ENCODE results near the gene PCDHGB4.
"Not testable (repeated sequence)": the region's sequence is repeated elsewhere in the genome, so short reads cannot be mapped to it uniquely, and the experiment has no call there.

The PCDHGB4 gene

GRCh38 chr5:141387557-141388311, at the start of gene PCDHGB4:
Gene PCDHGB4 (plus strand): TSS chr5:141387698. CDS start chr5:141387885, 187 bp downstream.
- H3K4me3 ChIP-seq (ENCODE audit: low read depth, low read length), result peak within 1 kb of the TSS; percentile 39
- not testable (repeated sequence) for DNase-seq (ENCODE audit: low read depth)

DNA sequence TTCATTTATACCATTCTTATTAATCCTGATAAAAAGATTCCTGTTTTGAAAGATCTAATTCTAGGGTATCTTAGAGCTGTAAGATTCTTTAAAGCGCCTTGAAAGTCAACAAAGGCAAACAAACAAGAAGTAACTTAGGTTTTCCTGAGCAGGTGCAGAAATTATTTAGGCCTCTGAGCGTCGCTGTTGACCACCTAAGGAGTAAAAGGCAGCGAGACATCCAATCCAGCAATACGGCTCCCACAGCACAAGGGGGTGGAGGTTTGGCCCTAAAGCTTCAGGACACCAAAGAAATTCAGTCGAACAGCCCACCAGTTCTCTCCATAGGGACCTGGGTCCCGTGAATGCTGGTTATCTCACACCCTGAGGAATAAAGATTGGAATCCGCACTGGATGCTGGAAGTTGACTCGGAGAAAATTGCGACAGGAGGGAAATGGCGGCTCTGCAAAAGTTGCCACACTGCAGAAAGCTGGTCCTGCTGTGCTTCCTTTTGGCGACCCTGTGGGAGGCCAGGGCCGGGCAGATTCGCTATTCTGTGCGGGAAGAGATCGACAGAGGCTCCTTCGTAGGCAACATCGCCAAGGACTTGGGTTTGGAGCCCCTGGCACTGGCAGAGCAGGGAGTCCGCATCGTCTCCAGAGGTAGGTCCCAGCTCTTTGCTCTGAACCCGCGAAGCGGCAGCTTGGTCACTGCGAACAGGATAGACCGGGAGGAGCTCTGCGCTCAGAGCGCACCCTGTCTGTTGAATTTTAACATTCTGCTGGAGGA, 48.8 kb upstream of the PCDHGB4 start, which contains the start of gene PCDHGA2:
Gene PCDHGA2 (plus strand): TSS at position 223 of the 769 bp plus-strand sequence.
- DNase-seq (ENCODE audit: low read depth), result no peak
- H3K4me3 ChIP-seq (ENCODE audit: low read depth, low read length), result peak within 1 kb of the TSS; percentile 41

DNA sequence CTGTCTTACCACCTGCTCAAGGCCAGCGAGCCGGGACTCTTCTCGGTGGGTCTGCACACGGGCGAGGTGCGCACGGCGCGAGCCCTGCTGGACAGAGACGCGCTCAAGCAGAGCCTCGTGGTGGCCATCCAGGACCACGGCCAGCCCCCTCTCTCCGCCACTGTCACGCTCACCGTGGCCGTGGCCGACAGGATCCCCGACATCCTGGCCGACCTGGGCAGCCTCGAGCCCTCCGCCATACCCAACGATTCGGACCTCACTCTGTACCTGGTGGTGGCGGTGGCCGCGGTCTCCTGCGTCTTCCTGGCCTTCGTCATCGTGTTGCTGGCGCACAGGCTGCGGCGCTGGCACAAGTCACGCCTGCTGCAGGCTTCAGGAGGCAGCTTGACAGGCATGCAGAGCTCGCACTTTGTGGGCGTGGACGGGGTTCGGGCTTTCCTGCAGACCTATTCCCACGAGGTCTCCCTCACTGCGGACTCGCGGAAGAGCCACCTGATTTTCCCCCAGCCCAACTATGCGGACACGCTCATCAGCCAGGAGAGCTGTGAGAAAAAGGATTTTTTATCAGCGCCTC, 46.6 kb upstream of the PCDHGB4 start:
- not testable (repeated sequence) for H3K4me3 ChIP-seq (ENCODE audit: low read depth, low read length); DNase-seq (ENCODE audit: low read depth)

GRCh38 chr5:141342773-141343172, 44.7 kb upstream of the PCDHGB4 start:
- H3K4me3 ChIP-seq (ENCODE audit: low read depth, low read length), result no peak overlapping the region
- no peak for DNase-seq (ENCODE audit: low read depth)

- no peak for DNase-seq (ENCODE audit: low read depth)
- H3K4me3 ChIP-seq (ENCODE audit: low read depth, low read length), result peak within 1 kb of the TSS; percentile 45
These were observed 44.1 kb upstream of the PCDHGB4 start, which contains the start of gene PCDHGA3 for GRCh38 chr5:141343242-141343952. Gene PCDHGA3 (plus strand): TSS chr5:141343829. CDS start chr5:141344034, 205 bp downstream.

DNA sequence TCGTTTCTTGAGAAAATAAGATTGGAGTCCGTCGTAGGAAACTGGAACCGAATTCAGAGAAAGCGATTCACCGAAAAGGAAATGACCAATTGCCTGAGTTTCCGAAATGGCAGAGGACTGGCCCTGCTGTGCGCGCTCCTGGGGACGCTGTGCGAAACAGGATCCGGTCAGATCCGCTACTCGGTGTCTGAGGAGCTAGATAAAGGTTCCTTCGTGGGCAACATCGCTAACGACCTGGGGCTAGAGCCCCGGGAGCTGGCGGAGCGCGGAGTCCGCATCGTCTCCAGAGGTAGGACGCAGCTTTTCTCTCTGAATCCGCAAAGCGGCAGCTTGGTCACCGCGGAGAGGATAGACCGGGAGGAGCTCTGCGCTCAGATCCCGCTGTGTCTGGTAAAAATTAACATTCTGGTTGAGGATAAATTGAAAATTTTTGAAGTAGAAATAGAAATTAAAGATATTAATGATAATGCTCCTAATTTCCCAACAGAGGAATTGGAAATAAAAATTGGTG, 43.5 kb upstream of the PCDHGB4 start:
- peak overlapping the region; percentile 45 for H3K4me3 ChIP-seq (ENCODE audit: low read depth, low read length)
- DNase-seq (ENCODE audit: low read depth), result no peak

GRCh38 chr5:141345327-141345726, 42.2 kb upstream of the PCDHGB4 start:
- DNase-seq (ENCODE audit: low read depth), result no peak
- no peak overlapping the region for H3K4me3 ChIP-seq (ENCODE audit: low read depth, low read length)

GRCh38 chr5:141346017-141346416, 41.5 kb upstream of the PCDHGB4 start:
- not testable (repeated sequence) for H3K4me3 ChIP-seq (ENCODE audit: low read depth, low read length); DNase-seq (ENCODE audit: low read depth)

- DNase-seq (ENCODE audit: low read depth), result no peak
- H3K4me3 ChIP-seq (ENCODE audit: low read depth, low read length), result peak within 1 kb of the TSS; percentile 32
These were observed 37.4 kb upstream of the PCDHGB4 start, which contains the start of gene PCDHGB1 for GRCh38 chr5:141349917-141350619. Gene PCDHGB1 (plus strand): TSS chr5:141350099. CDS start chr5:141350261, 162 bp downstream.

- no peak overlapping the region for H3K4me3 ChIP-seq (ENCODE audit: low read depth, low read length)
- DNase-seq (ENCODE audit: low read depth), result no peak
These were observed 35.9 kb upstream of the PCDHGB4 start for GRCh38 chr5:141351591-141351990.

DNA sequence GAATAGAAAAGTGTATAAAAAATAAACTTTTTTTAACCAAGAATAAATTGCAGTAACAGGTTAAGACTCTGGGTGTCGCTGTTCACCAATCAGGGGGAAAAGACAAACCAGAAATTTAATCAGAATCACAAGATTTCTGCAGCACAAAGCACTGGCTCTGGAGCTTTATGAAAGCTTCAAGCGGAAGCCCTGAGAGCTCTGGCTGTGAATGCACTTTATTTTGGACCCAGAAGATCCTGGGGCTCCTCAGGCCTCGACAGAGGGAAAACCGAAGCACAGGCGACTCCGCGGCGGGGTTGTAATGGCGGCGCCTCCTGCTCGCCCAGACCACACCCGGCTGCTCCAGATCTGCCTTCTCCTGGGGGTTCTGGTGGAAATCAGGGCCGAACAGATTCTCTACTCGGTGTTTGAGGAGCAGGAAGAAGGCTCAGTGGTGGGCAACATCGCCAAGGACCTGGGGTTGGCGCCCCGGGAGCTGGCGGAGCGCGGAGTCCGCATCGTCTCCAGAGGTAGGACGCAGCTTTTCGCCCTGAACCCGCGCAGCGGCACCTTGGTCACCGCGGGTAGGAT, 32.5 kb upstream of the PCDHGB4 start, which contains the start of gene PCDHGA4:
Gene PCDHGA4 (plus strand): TSS at position 122 of the 570 bp plus-strand sequence. CDS start 87 bp downstream, at position 209.
- no peak for DNase-seq (ENCODE audit: low read depth)
- peak within 1 kb of the TSS; percentile 49 for H3K4me3 ChIP-seq (ENCODE audit: low read depth, low read length)

- no peak for DNase-seq (ENCODE audit: low read depth)
- peak overlapping the region; percentile 49 for H3K4me3 ChIP-seq (ENCODE audit: low read depth, low read length)
These were observed 31.9 kb upstream of the PCDHGB4 start for GRCh38 chr5:141355641-141356040.

DNA sequence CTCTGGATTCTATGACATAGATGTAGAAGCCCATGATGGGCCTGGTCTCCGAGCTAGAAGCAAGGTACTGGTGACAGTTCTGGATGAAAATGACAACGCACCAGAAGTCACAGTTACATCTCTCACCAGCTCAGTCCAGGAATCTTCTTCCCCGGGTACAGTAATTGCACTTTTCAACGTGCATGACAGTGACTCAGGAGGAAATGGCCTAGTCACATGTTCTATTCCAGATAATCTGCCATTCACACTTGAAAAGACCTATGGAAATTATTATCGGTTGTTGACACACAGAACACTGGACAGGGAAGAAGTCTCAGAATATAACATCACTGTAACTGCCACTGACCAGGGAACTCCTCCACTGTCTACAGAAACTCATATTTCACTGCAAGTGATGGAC, 31.4 kb upstream of the PCDHGB4 start:
- no peak overlapping the region for H3K4me3 ChIP-seq (ENCODE audit: low read depth, low read length)
- no peak for DNase-seq (ENCODE audit: low read depth)

DNA sequence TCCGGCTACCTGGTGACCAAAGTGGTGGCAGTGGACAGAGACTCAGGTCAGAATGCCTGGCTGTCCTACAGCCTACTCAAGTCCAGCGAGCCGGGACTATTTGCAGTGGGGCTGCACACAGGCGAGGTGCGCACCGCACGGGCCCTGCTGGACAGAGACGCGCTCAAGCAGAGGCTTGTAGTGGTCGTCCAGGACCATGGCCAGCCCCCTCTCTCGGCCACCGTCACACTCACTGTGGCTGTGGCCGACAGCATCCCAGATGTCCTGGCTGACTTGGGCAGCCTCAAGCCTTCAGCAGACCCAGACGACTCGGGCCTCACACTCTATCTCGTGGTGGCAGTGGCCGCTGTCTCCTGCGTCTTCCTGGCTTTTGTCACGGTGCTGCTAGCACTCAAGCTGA, 30.5 kb upstream of the PCDHGB4 start:
- no peak for DNase-seq (ENCODE audit: low read depth)
- no peak overlapping the region for H3K4me3 ChIP-seq (ENCODE audit: low read depth, low read length)

- DNase-seq (ENCODE audit: low read depth), result no peak
- H3K4me3 ChIP-seq (ENCODE audit: low read depth, low read length), result peak within 1 kb of the TSS; percentile 43
These were observed 27.6 kb upstream of the PCDHGB4 start, which contains the start of gene PCDHGB2 for GRCh38 chr5:141359790-141360426. Gene PCDHGB2 (plus strand): TSS chr5:141359994. CDS start chr5:141360136, 142 bp downstream.

DNA sequence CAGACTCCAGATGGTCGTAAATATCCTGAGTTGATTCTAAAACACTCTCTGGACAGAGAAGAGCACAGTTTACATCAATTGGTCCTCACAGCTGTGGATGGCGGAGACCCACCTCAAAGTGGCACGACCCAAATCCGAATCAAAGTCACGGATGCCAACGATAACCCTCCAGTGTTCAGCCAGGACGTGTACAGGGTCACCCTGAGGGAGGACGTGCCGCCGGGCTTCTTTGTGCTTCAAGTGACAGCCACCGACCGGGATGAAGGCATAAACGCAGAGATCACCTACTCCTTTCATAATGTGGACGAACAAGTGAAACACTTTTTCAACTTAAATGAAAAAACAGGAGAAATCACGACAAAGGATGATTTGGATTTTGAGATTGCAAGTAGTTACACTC, 26.8 kb upstream of the PCDHGB4 start:
- no peak overlapping the region for H3K4me3 ChIP-seq (ENCODE audit: low read depth, low read length)

DNA sequence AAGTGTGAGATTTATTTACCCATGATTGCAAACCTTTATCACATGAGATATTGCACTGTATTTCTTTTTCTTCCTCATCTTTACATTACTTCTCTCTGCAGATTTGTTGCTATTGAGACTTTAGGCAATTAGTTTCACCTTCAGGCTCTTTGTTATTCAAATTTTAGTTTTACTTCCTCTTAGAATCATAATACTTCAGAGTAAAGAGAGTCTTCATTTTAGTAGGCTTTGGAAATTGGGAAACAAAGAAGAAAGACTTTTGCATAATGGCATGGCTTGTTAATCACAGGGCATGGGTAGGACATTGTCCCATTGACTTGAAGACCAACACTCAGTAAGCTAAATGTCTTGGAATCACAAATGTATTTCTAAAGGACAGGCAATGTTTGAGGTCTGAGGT, 24.8 kb upstream of the PCDHGB4 start:
- DNase-seq (ENCODE audit: low read depth), result no peak
- no peak overlapping the region for H3K4me3 ChIP-seq (ENCODE audit: low read depth, low read length)

More for the DNA sequence above, 26.8 kb upstream of the PCDHGB4 start:
- DNase-seq (ENCODE audit: low read depth), result no peak

All from skeletal muscle cell (primary cell).